H1 (cell line): Measurements from ENCODE around the gene EPHA10. TPM values are rescaled to one million over a fixed set of nuclear protein-coding genes. Genes with fewer than 3 reads are reported as not detected.

ENCODE experiments used
- CTCF ChIA-PET: fragments of 300-600 bp; sonication (Branson Sonifier 250); formaldehyde crosslinking; loops from one replicate; lab custom pipeline; 2021; ENCODE audit not compliant: partially characterized antibody; lab: Charles Lee
- POLR2A ChIA-PET: fragments of 300-600 bp; sonication (Branson Sonifier 250); formaldehyde crosslinking; loops from one replicate; lab custom pipeline; 2021; ENCODE audit warnings: inconsistent platforms; ENCODE audit not compliant: partially characterized antibody; lab: Charles Lee
- DNase-seq, 2 experiments: peaks; one replicate each; pipeline versions ENCODE4 v3.0.0 to v3.0.0-alpha.2; 2010 to 2022; ENCODE audit warnings: low spot score in 2 of 2, low read depth in 1 of 2, mixed read lengths in 1 of 2
- FAIRE-seq: peaks from 2 replicates; lab custom pipeline; 2011; peaks lifted over from hg19 to GRCh38; lab: Jason Lieb, UNC
- H2AFZ ChIP-seq: 2 replicates; pipeline ENCODE4 v1.8.1; 2012; ENCODE audit warnings: low read length, inconsistent platforms
- H2AK5ac ChIP-seq: 2 replicates; pipeline ENCODE4 v1.6.1; 2013; ENCODE audit warnings: low read depth, low read length
- H2BK120ac ChIP-seq: replicated peaks from 2 replicates; pipeline ENCODE3; 2013; ENCODE audit warnings: low read depth, low read length, inconsistent platforms
- H2BK12ac ChIP-seq: 2 replicates; pipeline ENCODE4 v1.6.1; 2013; ENCODE audit warnings: low read depth, low read length
- H2BK15ac ChIP-seq: 2 replicates; pipeline ENCODE4 v1.6.1; 2013; ENCODE audit warnings: low read length
- H2BK20ac ChIP-seq: 2 replicates; pipeline ENCODE4 v1.6.1; 2013; ENCODE audit warnings: low read length
- H2BK5ac ChIP-seq: 2 replicates; pipeline ENCODE4 v1.6.1; 2013; ENCODE audit warnings: low read depth, low read length
- H3K14ac ChIP-seq: 2 replicates; pipeline ENCODE4 v1.6.1; 2013; ENCODE audit warnings: inconsistent platforms; ENCODE audit not compliant: insufficient read length
- H3K18ac ChIP-seq: 2 replicates; pipeline ENCODE4 v1.6.1; 2013; ENCODE audit warnings: low read length; ENCODE audit errors: extremely low read depth
- H3K23ac ChIP-seq: 2 replicates; pipeline ENCODE4 v1.6.1; 2013; ENCODE audit warnings: inconsistent platforms; ENCODE audit not compliant: insufficient read length
- H3K23me2 ChIP-seq: 2 replicates; pipeline ENCODE4 v1.6.1; 2013; ENCODE audit warnings: low read depth, low read length
- H3K27ac ChIP-seq: 2 replicates; pipeline ENCODE4 v1.6.1; 2011; ENCODE audit warnings: low read depth, low read length, inconsistent platforms
- H3K27me3 ChIP-seq, 4 experiments: replicated peaks in 1 of 4; 1 replicate in 1 of 4; 2 replicates in 3 of 4; pipeline versions ENCODE4 v1.6.1 to v1.8.1; 2011 to 2013; ENCODE audit warnings: low read length in 3 of 4, mild to moderate bottlenecking in 3 of 4, inconsistent platforms in 2 of 4, mixed read lengths in 2 of 4, moderate library complexity in 1 of 4; ENCODE audit not compliant: control insufficient read depth in 3 of 4, insufficient read depth in 3 of 4; ENCODE audit errors: extremely low read depth in 1 of 4
- H3K36me3 ChIP-seq, 4 experiments: 2 replicates each; pipeline versions ENCODE4 v1.6.1 to v1.8.1; 2011 to 2013; ENCODE audit warnings: mild to moderate bottlenecking in 4 of 4, low read length in 3 of 4, moderate library complexity in 2 of 4, control low read depth in 1 of 4, inconsistent platforms in 1 of 4; ENCODE audit not compliant: insufficient read depth in 4 of 4, control insufficient read depth in 2 of 4
- H3K4ac ChIP-seq: replicated peaks from 2 replicates; pipeline ENCODE3; 2013; ENCODE audit warnings: low read length, low read depth, mixed read lengths, inconsistent platforms; ENCODE audit not compliant: insufficient read length
- H3K4me1 ChIP-seq, 4 experiments: replicated peaks in 1 of 4; 1 replicate in 1 of 4; 2 replicates in 3 of 4; pipeline versions ENCODE4 v1.6.1 to v1.8.1; 2011 to 2013; ENCODE audit warnings: low read length in 3 of 4, inconsistent platforms in 2 of 4, mixed read lengths in 1 of 4; ENCODE audit not compliant: insufficient read depth in 4 of 4, control insufficient read depth in 3 of 4
- H3K4me2 ChIP-seq, 2 experiments: 2 replicates each; pipeline versions ENCODE4 v1.6.1 to v1.8.1; 2011 to 2013; ENCODE audit warnings: low read depth in 2 of 2, low read length in 2 of 2, control low read depth in 1 of 2, inconsistent platforms in 1 of 2, mild to moderate bottlenecking in 1 of 2; ENCODE audit not compliant: insufficient read depth in 1 of 2
- H3K4me3 ChIP-seq, 4 experiments: fragments of 200-600, 300-600 bp in 1 of 4; sonication (generic), shearing (Covaris generic), sonication (Bioruptor Twin) in 1 of 4; 2 replicates each; pipeline versions ENCODE4 v1.5.1 to v1.8.1; 2011 to 2016; ENCODE audit warnings: low read length in 4 of 4, low read depth in 3 of 4, control low read depth in 2 of 4, inconsistent platforms in 2 of 4, mild to moderate bottlenecking in 2 of 4, mixed read lengths in 1 of 4, moderate library complexity in 1 of 4; ENCODE audit not compliant: insufficient read depth in 2 of 4; ENCODE audit errors: extremely low read depth in 1 of 4
- H3K56ac ChIP-seq: replicated peaks from 2 replicates; pipeline ENCODE3; 2013; ENCODE audit warnings: low read depth, mild to moderate bottlenecking, mixed read lengths, low read length, inconsistent platforms; ENCODE audit not compliant: insufficient read length
- H3K79me1 ChIP-seq: 2 replicates; pipeline ENCODE4 v1.6.1; 2013; ENCODE audit warnings: low read depth, low read length, control low read depth
- H3K79me2 ChIP-seq, 2 experiments: 2 replicates each; pipeline versions ENCODE4 v1.6.1 to v1.8.1; 2012 to 2013; ENCODE audit warnings: low read length in 2 of 2, mild to moderate bottlenecking in 2 of 2, inconsistent platforms in 1 of 2; ENCODE audit not compliant: insufficient read depth in 2 of 2, control insufficient read depth in 1 of 2
- H3K9ac ChIP-seq, 4 experiments: replicated peaks in 1 of 4; 1 replicate in 1 of 4; 2 replicates in 3 of 4; pipeline versions ENCODE4 v1.6.1 to v1.8.1; 2011 to 2013; ENCODE audit warnings: low read depth in 3 of 4, low read length in 3 of 4, control low read depth in 2 of 4, mild to moderate bottlenecking in 2 of 4, moderate library complexity in 2 of 4, inconsistent platforms in 1 of 4; ENCODE audit errors: extremely low read depth in 1 of 4
- H3K9me3 ChIP-seq, 2 experiments: 2 replicates each; pipeline versions ENCODE4 v1.6.1 to v1.8.1; 2012 to 2013; ENCODE audit warnings: mild to moderate bottlenecking in 2 of 2, moderate library complexity in 2 of 2, control low read depth in 1 of 2, inconsistent platforms in 1 of 2, low read depth in 1 of 2, low read length in 1 of 2, mixed read lengths in 1 of 2; ENCODE audit not compliant: insufficient read depth in 2 of 2
- H4K20me1 ChIP-seq, 2 experiments: replicated peaks in 1 of 2; 2 replicates each; pipeline versions ENCODE3 to v1.8.1; 2011 to 2013; ENCODE audit warnings: inconsistent platforms in 2 of 2, low read length in 2 of 2, mild to moderate bottlenecking in 1 of 2; ENCODE audit not compliant: insufficient read depth in 2 of 2, control insufficient read depth in 1 of 2
- H4K5ac ChIP-seq: 2 replicates; pipeline ENCODE4 v1.6.1; 2013; ENCODE audit warnings: low read length, low read depth, mixed read lengths, inconsistent platforms; ENCODE audit not compliant: insufficient read length
- H4K8ac ChIP-seq: 2 replicates; pipeline ENCODE4 v1.8.0; 2013; ENCODE audit warnings: mild to moderate bottlenecking, moderate library complexity, low read length, inconsistent platforms; ENCODE audit not compliant: insufficient read depth; ENCODE audit errors: extremely low read depth
- H4K91ac ChIP-seq: replicated peaks from 2 replicates; pipeline ENCODE3; 2013; ENCODE audit warnings: low read length, mixed read lengths, inconsistent platforms; ENCODE audit not compliant: insufficient read length
- FOSL1 ChIP-seq: IDR thresholded peaks from 2 replicates; pipeline ENCODE4 v1.6.1; 2011; ENCODE audit warnings: mild to moderate bottlenecking, low read depth, low read length, moderate library complexity; ENCODE audit not compliant: insufficient read depth
- POLR2A ChIP-seq, 2 experiments: IDR thresholded peaks; 1 replicate in 1 of 2; 2 replicates in 1 of 2; pipeline ENCODE4 v1.6.1; 2011; ENCODE audit warnings: low read depth in 2 of 2, low read length in 2 of 2, mild to moderate bottlenecking in 2 of 2; ENCODE audit errors: control extremely low read depth in 1 of 2
- WGBS, 2 experiments: shearing (Covaris generic) in 1 of 2; methylation state at CpG; one replicate each; pipeline versions ENCODE4 v1.1.6 to v1.1.7; 2013 to 2015; ENCODE audit warnings: low lambda C conversion rate in 2 of 2, mixed read lengths in 2 of 2, inconsistent platforms in 1 of 2, low coverage in 1 of 2, missing lambda C conversion rate in 1 of 2; ENCODE audit not compliant: insufficient replicate concordance in 2 of 2, insufficient coverage in 1 of 2, insufficient read length in 1 of 2; ENCODE audit errors: extremely low coverage in 1 of 2, missing lambda C conversion rate in 1 of 2; 5-methylcytosine and 5-hydroxymethylcytosine counted together
- polyA plus RNA-seq, 7 experiments: library from polyadenylated mRNA; depleted of rRNA in 3 of 7; stranded (reverse) in 5 of 7; unstranded in 2 of 7; fragments of >200 nt in 5 of 7; fragments of 200-250 nt in 2 of 7; gene quantifications; 1 replicate in 5 of 7; 2 replicates in 1 of 7; 4 replicates in 1 of 7; pipeline versions ENCODE4 v1.2.1 to v1.2.3, GENCODE V29; 2011 to 2013; ENCODE audit warnings: missing spikeins in 2 of 7, mixed read lengths in 2 of 7
- total RNA-seq: library from RNA; stranded (reverse); fragmentation: NEBNext Ultra II Directional; extraction: Animal tissue kit (Norgen Biotek cat#: 25700); gene quantifications from 2 replicates; pipeline ENCODE4 v1.2.1, GENCODE V29; 2021
- TF ChIP-seq, protein P1 (sequence below): IDR thresholded peaks from 2 replicates; pipeline ENCODE4 v1.6.1; 2011; ENCODE audit warnings: low read length, improper control_type of control experiment

Gene EPHA10
- total and polyA plus RNA-seq, 2 of the 8 experiments (the other 6 are each of a cell fraction or from before 2014, with no cell fraction given), result 0.54 to 1.0 TPM

DNA sequence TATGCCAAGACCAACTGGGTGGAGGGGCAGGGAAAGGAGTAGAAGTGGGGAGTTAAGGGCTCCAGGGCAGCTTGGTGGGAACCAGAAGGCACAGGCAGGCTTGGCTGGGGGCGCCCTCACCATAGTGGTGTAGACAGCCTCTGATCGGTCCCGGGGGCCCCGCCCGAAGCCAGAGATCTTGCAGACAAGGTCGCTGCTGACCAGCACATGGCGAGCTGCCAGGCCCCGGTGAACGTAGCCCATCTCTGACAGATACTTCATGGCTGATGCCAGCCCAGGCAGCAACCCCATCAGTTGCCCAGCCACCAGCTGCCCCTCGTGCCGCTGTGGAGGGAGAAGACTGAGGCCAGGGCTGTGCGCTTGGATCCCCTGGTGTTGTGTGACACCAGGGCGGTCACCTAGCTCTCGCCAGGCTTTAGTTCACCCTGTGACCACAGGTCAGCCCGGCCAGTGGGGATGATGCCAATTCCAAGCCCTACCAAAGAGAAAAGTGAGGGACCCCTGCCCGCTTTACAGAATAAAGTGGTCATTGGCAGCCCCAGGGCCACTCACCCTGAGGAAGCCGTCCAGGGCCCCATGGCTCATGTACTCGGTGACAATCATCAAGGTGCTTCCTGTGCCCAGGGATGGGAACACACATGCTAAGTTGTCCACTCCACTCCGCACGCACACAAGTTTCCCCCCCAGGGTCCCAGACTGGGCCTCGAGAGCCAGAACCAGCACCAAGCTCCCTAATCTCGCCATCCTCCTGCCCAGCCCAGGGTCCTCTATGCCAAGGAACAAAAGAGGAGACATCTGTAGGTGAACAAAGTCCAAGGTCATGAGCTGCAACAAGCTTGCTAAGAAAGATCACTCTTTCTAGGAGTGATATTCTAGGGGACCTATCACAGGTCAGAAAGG lies 44.4 kb downstream of the EPHA10 start:
- H4K91ac ChIP-seq, result no peak overlapping the region
- no peak overlapping the region for H2AK5ac ChIP-seq
- H3K79me1 ChIP-seq, result no peaks in the 10 kb centered on the region
- H2BK15ac ChIP-seq, result no peak overlapping the region
- H3K27ac ChIP-seq, result no peak overlapping the region
- H3K4me1 ChIP-seq, result peaks cover 0 to 7% (median 4%) of the 10 kb centered on the region in 4 experiments; a peak in 3 of 7 replicates
- no peaks in the 10 kb centered on the region for H4K20me1 ChIP-seq
- no peaks in the 10 kb centered on the region for H3K79me2 ChIP-seq
- no peak for TF ChIP-seq POLR2A (IDR thresholded peaks at IDR 0.05; ENCODE audit: control extremely low read depth in 1 of 2, low read depth in 2 of 2, low read length in 2 of 2)
- TF ChIP-seq, protein P1, sequence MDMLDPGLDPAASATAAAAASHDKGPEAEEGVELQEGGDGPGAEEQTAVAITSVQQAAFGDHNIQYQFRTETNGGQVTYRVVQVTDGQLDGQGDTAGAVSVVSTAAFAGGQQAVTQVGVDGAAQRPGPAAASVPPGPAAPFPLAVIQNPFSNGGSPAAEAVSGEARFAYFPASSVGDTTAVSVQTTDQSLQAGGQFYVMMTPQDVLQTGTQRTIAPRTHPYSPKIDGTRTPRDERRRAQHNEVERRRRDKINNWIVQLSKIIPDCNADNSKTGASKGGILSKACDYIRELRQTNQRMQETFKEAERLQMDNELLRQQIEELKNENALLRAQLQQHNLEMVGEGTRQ, result no peak
- TF ChIP-seq FOSL1, result no peak
- no peak overlapping the region for H2BK120ac ChIP-seq
- no peak overlapping the region for H3K18ac ChIP-seq
- H3K14ac ChIP-seq, result no peak overlapping the region
- H2BK20ac ChIP-seq, result no peak overlapping the region
- no peak overlapping the region for H3K23ac ChIP-seq
- H3K23me2 ChIP-seq, result no peaks in the 10 kb centered on the region
- no peaks in the 10 kb centered on the region for H3K36me3 ChIP-seq
- ChIA-PET CTCF (interaction anchor here (0.6 to 1.5 kb wide), 6 partner anchors 13 to 216 kb away, joined by 3 to 4 read pairs (median 3); partner anchors contain the start of gene EPHA10), POLR2A (interaction anchor here (1.4 to 2.8 kb wide), 3 partner anchors 9 to 13 kb away, joined by 3 to 11 read pairs (median 6); no protein-coding TSS in a partner anchor)
- FAIRE-seq (no peak), DNase-seq (no peak)
- no peak overlapping the region for H3K9ac ChIP-seq
- no peak overlapping the region for H3K4me2 ChIP-seq
- H4K5ac ChIP-seq, result no peak overlapping the region
- no peak overlapping the region for H3K4me3 ChIP-seq
- no peak overlapping the region for H3K56ac ChIP-seq
- no peaks in the 10 kb centered on the region for H3K9me3 ChIP-seq
- peak overlapping the region; percentile 35; the same call in 1 of the 2 replicates for H4K8ac ChIP-seq
- 87% methylated on average over 20 of the region's 22 CpGs; no CpG with 5 or more reads in 1 of the 2 experiments for WGBS, 2 experiments
- H3K27me3 ChIP-seq, result no peaks in the 10 kb centered on the region
- H2BK12ac ChIP-seq, result no peak overlapping the region
- H2AFZ ChIP-seq, result no peak overlapping the region
- H2BK5ac ChIP-seq, result no peak overlapping the region
- H3K4ac ChIP-seq, result no peak overlapping the region
